ENCODE results near the gene ADCY5.

ADCY5 gene

DNA sequence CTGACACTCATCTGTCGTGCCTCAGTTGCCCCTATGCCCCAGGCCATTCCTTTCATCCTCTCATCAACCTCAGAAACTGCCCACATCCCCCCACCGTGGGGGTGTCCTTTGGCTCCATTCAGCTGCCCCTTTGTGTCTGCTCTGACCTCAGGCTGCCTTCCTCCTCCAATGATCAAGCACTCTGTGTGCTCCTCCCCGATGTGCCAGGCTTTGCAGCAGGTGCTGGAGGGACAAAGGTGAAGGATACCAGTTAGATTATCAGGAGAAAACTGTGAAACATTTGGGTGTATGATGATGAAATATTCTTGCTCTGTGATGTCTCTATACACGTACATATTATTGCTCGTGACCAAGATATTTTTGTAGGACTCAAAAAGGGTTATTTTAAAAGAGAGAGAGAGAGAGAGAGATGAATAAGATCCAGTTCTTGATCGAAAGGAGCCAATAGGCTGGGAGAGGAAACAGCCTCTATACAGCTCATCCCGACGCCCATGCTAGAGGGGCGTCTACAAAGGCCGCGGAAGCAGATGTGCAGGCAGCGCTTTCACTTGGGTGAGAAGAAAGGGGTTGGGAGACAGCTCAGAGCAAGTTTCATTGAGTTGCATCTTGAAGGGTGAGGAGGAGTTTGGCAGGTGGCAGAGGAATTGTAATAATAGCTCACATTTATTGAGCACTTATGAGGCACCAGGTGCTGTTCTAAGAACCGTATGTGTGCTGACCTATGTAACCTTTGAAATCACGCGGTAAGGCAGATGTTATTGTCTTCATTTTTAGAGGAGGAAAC, 28.3 kb upstream of the ADCY5 start:
- TF ChIP-seq, protein P1, sequence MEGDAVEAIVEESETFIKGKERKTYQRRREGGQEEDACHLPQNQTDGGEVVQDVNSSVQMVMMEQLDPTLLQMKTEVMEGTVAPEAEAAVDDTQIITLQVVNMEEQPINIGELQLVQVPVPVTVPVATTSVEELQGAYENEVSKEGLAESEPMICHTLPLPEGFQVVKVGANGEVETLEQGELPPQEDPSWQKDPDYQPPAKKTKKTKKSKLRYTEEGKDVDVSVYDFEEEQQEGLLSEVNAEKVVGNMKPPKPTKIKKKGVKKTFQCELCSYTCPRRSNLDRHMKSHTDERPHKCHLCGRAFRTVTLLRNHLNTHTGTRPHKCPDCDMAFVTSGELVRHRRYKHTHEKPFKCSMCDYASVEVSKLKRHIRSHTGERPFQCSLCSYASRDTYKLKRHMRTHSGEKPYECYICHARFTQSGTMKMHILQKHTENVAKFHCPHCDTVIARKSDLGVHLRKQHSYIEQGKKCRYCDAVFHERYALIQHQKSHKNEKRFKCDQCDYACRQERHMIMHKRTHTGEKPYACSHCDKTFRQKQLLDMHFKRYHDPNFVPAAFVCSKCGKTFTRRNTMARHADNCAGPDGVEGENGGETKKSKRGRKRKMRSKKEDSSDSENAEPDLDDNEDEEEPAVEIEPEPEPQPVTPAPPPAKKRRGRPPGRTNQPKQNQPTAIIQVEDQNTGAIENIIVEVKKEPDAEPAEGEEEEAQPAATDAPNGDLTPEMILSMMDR (IDR thresholded peaks at IDR 0.05; ENCODE audit: low read depth, low read length, missing control alignments) = no peak
- DNase-seq (ENCODE audit: extremely low read depth, low read depth) = no peak
- no peak overlapping the region for H3K4me3 ChIP-seq (replicated peaks; ENCODE audit: low read depth, low read length)

DNA sequence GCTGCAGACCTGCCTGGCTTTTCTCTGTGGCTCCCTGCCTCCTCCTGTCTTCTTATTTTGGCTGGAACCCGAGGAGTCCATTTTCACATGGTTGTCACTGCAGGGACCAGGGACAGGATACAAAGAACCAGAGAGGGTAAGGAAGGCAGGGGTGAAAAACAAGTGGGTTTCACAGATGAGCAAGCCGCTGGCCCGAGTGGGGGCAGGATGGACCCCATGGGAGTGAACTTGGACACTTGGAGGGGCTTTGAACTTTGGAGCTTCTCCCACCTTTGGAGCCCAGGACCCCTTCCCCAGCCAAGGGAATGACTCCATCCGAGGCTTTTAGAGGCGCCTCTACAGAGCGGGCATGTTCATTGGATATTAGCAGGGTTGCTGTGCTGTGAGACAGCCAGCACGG, 26.9 kb upstream of the ADCY5 start:
- no peak overlapping the region for H3K4me3 ChIP-seq (replicated peaks; ENCODE audit: low read depth, low read length)
- TF ChIP-seq, protein P1 (IDR thresholded peaks at IDR 0.05; ENCODE audit: low read depth, low read length, missing control alignments) = no peak
- no peak for DNase-seq (ENCODE audit: extremely low read depth, low read depth)

DNA sequence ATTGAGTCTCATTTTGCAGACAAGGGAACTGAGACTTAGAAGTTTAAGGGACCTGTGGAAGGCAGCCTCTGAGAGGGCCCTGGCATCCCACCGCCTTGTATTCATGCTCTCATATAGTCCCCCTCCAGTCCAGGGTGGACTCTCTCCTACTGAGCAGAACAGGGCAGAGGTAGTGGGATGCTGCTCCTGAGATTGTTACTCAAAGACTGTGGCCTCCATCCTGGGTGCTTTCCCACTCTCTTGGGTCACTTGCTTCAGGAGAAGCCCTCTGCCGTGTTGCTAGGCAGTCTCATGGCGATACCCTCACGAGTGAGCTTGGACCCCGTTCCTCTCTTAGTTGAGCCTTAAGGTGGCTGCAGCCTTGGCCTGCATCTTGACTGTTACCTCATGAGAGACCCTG, 22.2 kb upstream of the ADCY5 start:
- TF ChIP-seq, protein P1 (IDR thresholded peaks at IDR 0.05; ENCODE audit: low read depth, low read length, missing control alignments) = no peak
- no peak for DNase-seq (ENCODE audit: extremely low read depth, low read depth)
- H3K4me3 ChIP-seq (replicated peaks; ENCODE audit: low read depth, low read length) = no peak overlapping the region

DNA sequence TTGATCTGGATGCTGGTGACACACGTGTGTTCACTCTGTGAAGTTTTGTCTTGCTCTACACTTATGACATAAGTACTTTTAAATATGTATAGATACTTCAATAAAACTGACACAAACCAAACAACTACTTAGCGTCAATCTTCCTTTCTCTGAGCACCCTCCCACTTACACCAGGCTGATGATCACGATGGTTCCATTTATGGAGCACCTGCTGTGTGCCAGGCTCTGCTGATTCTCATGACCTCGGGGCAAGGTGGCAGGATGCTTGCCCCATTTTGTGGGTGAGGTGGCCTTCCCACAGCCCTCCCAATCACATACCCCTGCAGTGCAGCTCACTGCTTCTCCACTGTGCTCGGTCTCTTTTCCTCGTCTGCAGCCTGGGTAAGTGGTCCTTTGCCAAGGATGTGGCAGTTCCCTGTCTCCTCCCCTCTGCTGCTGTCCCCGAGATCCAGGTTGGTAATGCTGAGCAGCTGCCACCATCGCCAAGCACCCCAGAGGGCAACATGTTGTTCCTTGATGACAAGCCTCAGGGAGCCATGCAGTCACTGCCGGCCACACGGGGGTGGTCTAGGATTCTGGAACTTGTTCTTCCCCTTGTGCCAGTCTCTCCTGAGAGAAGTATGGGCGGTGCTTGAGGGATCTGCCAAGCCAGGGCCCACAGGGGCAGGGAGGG, 20.6 kb upstream of the ADCY5 start:
- no peak overlapping the region for H3K4me3 ChIP-seq (replicated peaks; ENCODE audit: low read depth, low read length)
- DNase-seq (ENCODE audit: extremely low read depth, low read depth) = no peak
- TF ChIP-seq, protein P1 (IDR thresholded peaks at IDR 0.05; ENCODE audit: low read depth, low read length, missing control alignments) = no peak

DNA sequence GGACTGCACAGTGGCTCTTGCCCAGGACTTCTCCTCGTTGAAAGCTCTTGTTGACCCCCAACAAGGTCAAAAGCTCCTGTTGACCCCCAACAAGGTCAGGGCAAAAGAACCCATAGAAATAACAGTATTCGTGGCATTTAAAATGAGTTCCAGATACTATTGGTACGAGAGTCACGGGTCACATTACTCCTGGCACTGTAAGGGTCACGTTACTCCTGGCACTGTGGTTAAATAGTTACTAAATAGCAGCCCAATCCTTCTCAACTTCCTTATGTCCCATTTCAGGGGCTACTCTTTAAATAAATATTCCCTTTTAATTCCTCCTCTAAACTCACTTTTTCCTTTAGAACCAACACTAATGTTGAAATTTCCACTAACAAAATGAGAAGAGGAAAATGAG, 18.2 kb upstream of the ADCY5 start:
- TF ChIP-seq, protein P1 (IDR thresholded peaks at IDR 0.05; ENCODE audit: low read depth, low read length, missing control alignments) = no peak
- H3K4me3 ChIP-seq (replicated peaks; ENCODE audit: low read depth, low read length) = no peak overlapping the region
- DNase-seq (ENCODE audit: extremely low read depth, low read depth) = no peak

DNA sequence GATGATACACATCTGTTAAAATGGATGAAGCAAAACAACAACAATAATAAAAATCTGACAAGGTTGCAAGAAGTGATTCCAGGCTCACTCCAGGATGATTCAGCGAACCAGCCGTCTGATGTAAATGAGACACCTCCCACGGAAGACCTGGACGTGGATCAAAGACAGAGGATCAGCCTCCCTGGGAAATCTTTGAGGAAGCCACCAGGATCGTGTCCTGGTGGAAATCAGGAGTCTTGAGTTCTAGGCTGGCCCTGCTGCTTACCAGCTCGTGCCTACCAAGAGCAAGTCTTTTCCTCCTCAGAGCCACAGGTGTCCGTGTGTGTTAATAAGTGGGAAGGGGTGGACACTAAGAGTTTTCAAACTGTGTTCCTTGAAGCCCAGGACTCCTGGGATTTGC, 15.3 kb upstream of the ADCY5 start:
- no peak overlapping the region for H3K4me3 ChIP-seq (replicated peaks; ENCODE audit: low read depth, low read length)
- no peak for DNase-seq (ENCODE audit: extremely low read depth, low read depth)
- TF ChIP-seq, protein P1 (IDR thresholded peaks at IDR 0.05; ENCODE audit: low read depth, low read length, missing control alignments) = no peak
